H1 (cell line): ENCODE measurements around the gene CA10. TPM values are rescaled to one million over a fixed set of nuclear protein-coding genes. Genes with fewer than 3 reads are reported as not detected.

Experiments used
- CTCF ChIA-PET: fragments of 300-600 bp; sonication (Branson Sonifier 250); formaldehyde crosslinking; loops from one replicate; lab custom pipeline; 2021; ENCODE audit not compliant: partially characterized antibody; lab: Charles Lee
- POLR2A ChIA-PET: fragments of 300-600 bp; sonication (Branson Sonifier 250); formaldehyde crosslinking; loops from one replicate; lab custom pipeline; 2021; ENCODE audit warnings: inconsistent platforms; ENCODE audit not compliant: partially characterized antibody; lab: Charles Lee
- DNase-seq, 2 experiments: peaks; one replicate each; pipeline versions ENCODE4 v3.0.0 to v3.0.0-alpha.2; 2010 to 2022; ENCODE audit warnings: low spot score in 2 of 2, low read depth in 1 of 2, mixed read lengths in 1 of 2
- FAIRE-seq: peaks from 2 replicates; lab custom pipeline; 2011; peaks lifted over from hg19 to GRCh38; lab: Jason Lieb, UNC
- H2AFZ ChIP-seq: 2 replicates; pipeline ENCODE4 v1.8.1; 2012; ENCODE audit warnings: low read length, inconsistent platforms
- H2AK5ac ChIP-seq: 2 replicates; pipeline ENCODE4 v1.6.1; 2013; ENCODE audit warnings: low read depth, low read length
- H2BK120ac ChIP-seq: replicated peaks from 2 replicates; pipeline ENCODE3; 2013; ENCODE audit warnings: low read depth, low read length, inconsistent platforms
- H2BK12ac ChIP-seq: 2 replicates; pipeline ENCODE4 v1.6.1; 2013; ENCODE audit warnings: low read depth, low read length
- H2BK15ac ChIP-seq: 2 replicates; pipeline ENCODE4 v1.6.1; 2013; ENCODE audit warnings: low read length
- H2BK20ac ChIP-seq: 2 replicates; pipeline ENCODE4 v1.6.1; 2013; ENCODE audit warnings: low read length
- H2BK5ac ChIP-seq: 2 replicates; pipeline ENCODE4 v1.6.1; 2013; ENCODE audit warnings: low read depth, low read length
- H3K14ac ChIP-seq: 2 replicates; pipeline ENCODE4 v1.6.1; 2013; ENCODE audit warnings: inconsistent platforms; ENCODE audit not compliant: insufficient read length
- H3K18ac ChIP-seq: 2 replicates; pipeline ENCODE4 v1.6.1; 2013; ENCODE audit warnings: low read length; ENCODE audit errors: extremely low read depth
- H3K23ac ChIP-seq: 2 replicates; pipeline ENCODE4 v1.6.1; 2013; ENCODE audit warnings: inconsistent platforms; ENCODE audit not compliant: insufficient read length
- H3K23me2 ChIP-seq: 2 replicates; pipeline ENCODE4 v1.6.1; 2013; ENCODE audit warnings: low read depth, low read length
- H3K27ac ChIP-seq: 2 replicates; pipeline ENCODE4 v1.6.1; 2011; ENCODE audit warnings: low read depth, low read length, inconsistent platforms
- H3K27me3 ChIP-seq, 4 experiments: replicated peaks in 1 of 4; 1 replicate in 1 of 4; 2 replicates in 3 of 4; pipeline versions ENCODE4 v1.6.1 to v1.8.1; 2011 to 2013; ENCODE audit warnings: low read length in 3 of 4, mild to moderate bottlenecking in 3 of 4, inconsistent platforms in 2 of 4, mixed read lengths in 2 of 4, moderate library complexity in 1 of 4; ENCODE audit not compliant: control insufficient read depth in 3 of 4, insufficient read depth in 3 of 4; ENCODE audit errors: extremely low read depth in 1 of 4
- H3K36me3 ChIP-seq, 4 experiments: 2 replicates each; pipeline versions ENCODE4 v1.6.1 to v1.8.1; 2011 to 2013; ENCODE audit warnings: mild to moderate bottlenecking in 4 of 4, low read length in 3 of 4, moderate library complexity in 2 of 4, control low read depth in 1 of 4, inconsistent platforms in 1 of 4; ENCODE audit not compliant: insufficient read depth in 4 of 4, control insufficient read depth in 2 of 4
- H3K4ac ChIP-seq: replicated peaks from 2 replicates; pipeline ENCODE3; 2013; ENCODE audit warnings: low read length, low read depth, mixed read lengths, inconsistent platforms; ENCODE audit not compliant: insufficient read length
- H3K4me1 ChIP-seq, 4 experiments: replicated peaks in 1 of 4; 1 replicate in 1 of 4; 2 replicates in 3 of 4; pipeline versions ENCODE4 v1.6.1 to v1.8.1; 2011 to 2013; ENCODE audit warnings: low read length in 3 of 4, inconsistent platforms in 2 of 4, mixed read lengths in 1 of 4; ENCODE audit not compliant: insufficient read depth in 4 of 4, control insufficient read depth in 3 of 4
- H3K4me2 ChIP-seq, 2 experiments: 2 replicates each; pipeline versions ENCODE4 v1.6.1 to v1.8.1; 2011 to 2013; ENCODE audit warnings: low read depth in 2 of 2, low read length in 2 of 2, control low read depth in 1 of 2, inconsistent platforms in 1 of 2, mild to moderate bottlenecking in 1 of 2; ENCODE audit not compliant: insufficient read depth in 1 of 2
- H3K4me3 ChIP-seq, 4 experiments: fragments of 200-600, 300-600 bp in 1 of 4; sonication (generic), shearing (Covaris generic), sonication (Bioruptor Twin) in 1 of 4; 2 replicates each; pipeline versions ENCODE4 v1.5.1 to v1.8.1; 2011 to 2016; ENCODE audit warnings: low read length in 4 of 4, low read depth in 3 of 4, control low read depth in 2 of 4, inconsistent platforms in 2 of 4, mild to moderate bottlenecking in 2 of 4, mixed read lengths in 1 of 4, moderate library complexity in 1 of 4; ENCODE audit not compliant: insufficient read depth in 2 of 4; ENCODE audit errors: extremely low read depth in 1 of 4
- H3K56ac ChIP-seq: replicated peaks from 2 replicates; pipeline ENCODE3; 2013; ENCODE audit warnings: low read depth, mild to moderate bottlenecking, mixed read lengths, low read length, inconsistent platforms; ENCODE audit not compliant: insufficient read length
- H3K79me1 ChIP-seq: 2 replicates; pipeline ENCODE4 v1.6.1; 2013; ENCODE audit warnings: low read depth, low read length, control low read depth
- H3K79me2 ChIP-seq, 2 experiments: 2 replicates each; pipeline versions ENCODE4 v1.6.1 to v1.8.1; 2012 to 2013; ENCODE audit warnings: low read length in 2 of 2, mild to moderate bottlenecking in 2 of 2, inconsistent platforms in 1 of 2; ENCODE audit not compliant: insufficient read depth in 2 of 2, control insufficient read depth in 1 of 2
- H3K9ac ChIP-seq, 4 experiments: replicated peaks in 1 of 4; 1 replicate in 1 of 4; 2 replicates in 3 of 4; pipeline versions ENCODE4 v1.6.1 to v1.8.1; 2011 to 2013; ENCODE audit warnings: low read depth in 3 of 4, low read length in 3 of 4, control low read depth in 2 of 4, mild to moderate bottlenecking in 2 of 4, moderate library complexity in 2 of 4, inconsistent platforms in 1 of 4; ENCODE audit errors: extremely low read depth in 1 of 4
- H3K9me3 ChIP-seq, 2 experiments: 2 replicates each; pipeline versions ENCODE4 v1.6.1 to v1.8.1; 2012 to 2013; ENCODE audit warnings: mild to moderate bottlenecking in 2 of 2, moderate library complexity in 2 of 2, control low read depth in 1 of 2, inconsistent platforms in 1 of 2, low read depth in 1 of 2, low read length in 1 of 2, mixed read lengths in 1 of 2; ENCODE audit not compliant: insufficient read depth in 2 of 2
- H4K20me1 ChIP-seq, 2 experiments: replicated peaks in 1 of 2; 2 replicates each; pipeline versions ENCODE3 to v1.8.1; 2011 to 2013; ENCODE audit warnings: inconsistent platforms in 2 of 2, low read length in 2 of 2, mild to moderate bottlenecking in 1 of 2; ENCODE audit not compliant: insufficient read depth in 2 of 2, control insufficient read depth in 1 of 2
- H4K5ac ChIP-seq: 2 replicates; pipeline ENCODE4 v1.6.1; 2013; ENCODE audit warnings: low read length, low read depth, mixed read lengths, inconsistent platforms; ENCODE audit not compliant: insufficient read length
- H4K8ac ChIP-seq: 2 replicates; pipeline ENCODE4 v1.8.0; 2013; ENCODE audit warnings: mild to moderate bottlenecking, moderate library complexity, low read length, inconsistent platforms; ENCODE audit not compliant: insufficient read depth; ENCODE audit errors: extremely low read depth
- H4K91ac ChIP-seq: replicated peaks from 2 replicates; pipeline ENCODE3; 2013; ENCODE audit warnings: low read length, mixed read lengths, inconsistent platforms; ENCODE audit not compliant: insufficient read length
- EGR1 ChIP-seq: IDR thresholded peaks from 2 replicates; pipeline ENCODE4 v1.6.1; 2011; ENCODE audit warnings: low read depth, low read length, borderline replicate concordance
- JUN ChIP-seq: IDR thresholded peaks from 2 replicates; pipeline ENCODE4 v1.6.1; 2011; ENCODE audit warnings: low read depth, mild to moderate bottlenecking, improper control_type of control experiment, low read length
- POLR2A ChIP-seq, 2 experiments: IDR thresholded peaks; 1 replicate in 1 of 2; 2 replicates in 1 of 2; pipeline ENCODE4 v1.6.1; 2011; ENCODE audit warnings: low read depth in 2 of 2, low read length in 2 of 2, mild to moderate bottlenecking in 2 of 2; ENCODE audit errors: control extremely low read depth in 1 of 2
- SIRT6 ChIP-seq: IDR thresholded peaks from one replicate; pipeline ENCODE4 v1.7.1; 2012; ENCODE audit warnings: low read length, inconsistent platforms
- SP4 ChIP-seq: IDR thresholded peaks from 2 replicates; pipeline ENCODE4 v1.6.1; 2012; ENCODE audit warnings: low read length, inconsistent platforms
- WGBS, 2 experiments: shearing (Covaris generic) in 1 of 2; methylation state at CpG; one replicate each; pipeline versions ENCODE4 v1.1.6 to v1.1.7; 2013 to 2015; ENCODE audit warnings: low lambda C conversion rate in 2 of 2, mixed read lengths in 2 of 2, inconsistent platforms in 1 of 2, low coverage in 1 of 2, missing lambda C conversion rate in 1 of 2; ENCODE audit not compliant: insufficient replicate concordance in 2 of 2, insufficient coverage in 1 of 2, insufficient read length in 1 of 2; ENCODE audit errors: extremely low coverage in 1 of 2, missing lambda C conversion rate in 1 of 2; 5-methylcytosine and 5-hydroxymethylcytosine counted together
- polyA plus RNA-seq, 7 experiments: library from polyadenylated mRNA; depleted of rRNA in 3 of 7; stranded (reverse) in 5 of 7; unstranded in 2 of 7; fragments of >200 nt in 5 of 7; fragments of 200-250 nt in 2 of 7; gene quantifications; 1 replicate in 5 of 7; 2 replicates in 1 of 7; 4 replicates in 1 of 7; pipeline versions ENCODE4 v1.2.1 to v1.2.3, GENCODE V29; 2011 to 2013; ENCODE audit warnings: missing spikeins in 2 of 7, mixed read lengths in 2 of 7
- total RNA-seq: library from RNA; stranded (reverse); fragmentation: NEBNext Ultra II Directional; extraction: Animal tissue kit (Norgen Biotek cat#: 25700); gene quantifications from 2 replicates; pipeline ENCODE4 v1.2.1, GENCODE V29; 2021
- TF ChIP-seq, protein P1 (sequence below), 3 experiments: IDR thresholded peaks; 1 replicate in 2 of 3; 2 replicates in 1 of 3; pipeline versions ENCODE4 v1.5.1 to v1.6.1; 2011; ENCODE audit warnings: low read length in 3 of 3, mild to moderate bottlenecking in 3 of 3, inconsistent platforms in 2 of 3, low read depth in 1 of 3, moderate library complexity in 1 of 3; ENCODE audit not compliant: insufficient read depth in 1 of 3; ENCODE audit errors: control extremely low read depth in 1 of 3

The CA10 gene
- total and polyA plus RNA-seq, 2 of the 8 experiments (the other 6 are each of a cell fraction or from before 2014, with no cell fraction given): 0.60 to 0.63 TPM

DNA sequence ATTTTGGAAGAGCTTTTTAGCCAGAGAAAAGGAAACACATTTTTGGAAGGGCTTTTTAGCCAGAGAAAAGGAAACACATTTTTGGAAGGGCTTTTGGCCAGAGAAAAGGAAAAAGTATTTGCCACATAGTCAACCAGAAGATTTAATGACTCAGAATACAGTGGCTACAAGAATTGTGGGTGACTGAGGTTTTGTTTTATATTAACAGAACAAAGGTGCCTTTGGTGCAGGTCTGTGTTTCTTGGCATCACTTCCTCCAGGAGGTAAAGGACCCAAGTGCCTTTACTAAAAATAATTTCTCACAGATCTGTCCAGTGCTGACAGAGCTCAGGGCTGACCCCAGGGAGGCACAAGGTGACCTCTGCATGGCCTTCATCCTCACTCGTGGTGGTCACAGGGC is 363.1 kb downstream of the CA10 start:
- FAIRE-seq: no peak
- Histone ChIP-seq H3K56ac (no peak overlapping the region), H3K4me3 (no peak overlapping the region), H4K20me1 (no peaks in the 10 kb centered on the region), H3K79me1 (no peaks in the 10 kb centered on the region), H4K5ac (no peak overlapping the region), H3K18ac (no peak overlapping the region), H3K4me2 (no peak overlapping the region), H3K79me2 (no peaks in the 10 kb centered on the region), H3K4ac (no peak overlapping the region), H3K14ac (no peak overlapping the region), H2BK15ac (no peak overlapping the region), H3K23me2 (no peaks in the 10 kb centered on the region), H2BK120ac (no peak overlapping the region)
- DNase-seq: no peak
- CTCF ChIA-PET: interaction anchor here (0.7 to 1.0 kb wide), 2 partner anchors 63 to 65 kb away, joined by 3 to 4 read pairs; no protein-coding TSS in a partner anchor
- no peak for TF ChIP-seq SIRT6
- TF ChIP-seq JUN: no peak
- TF ChIP-seq POLR2A (IDR thresholded peaks at IDR 0.05; ENCODE audit: control extremely low read depth in 1 of 2, low read depth in 2 of 2, low read length in 2 of 2): no peak
- no peak for TF ChIP-seq SP4
- TF ChIP-seq, protein P1, sequence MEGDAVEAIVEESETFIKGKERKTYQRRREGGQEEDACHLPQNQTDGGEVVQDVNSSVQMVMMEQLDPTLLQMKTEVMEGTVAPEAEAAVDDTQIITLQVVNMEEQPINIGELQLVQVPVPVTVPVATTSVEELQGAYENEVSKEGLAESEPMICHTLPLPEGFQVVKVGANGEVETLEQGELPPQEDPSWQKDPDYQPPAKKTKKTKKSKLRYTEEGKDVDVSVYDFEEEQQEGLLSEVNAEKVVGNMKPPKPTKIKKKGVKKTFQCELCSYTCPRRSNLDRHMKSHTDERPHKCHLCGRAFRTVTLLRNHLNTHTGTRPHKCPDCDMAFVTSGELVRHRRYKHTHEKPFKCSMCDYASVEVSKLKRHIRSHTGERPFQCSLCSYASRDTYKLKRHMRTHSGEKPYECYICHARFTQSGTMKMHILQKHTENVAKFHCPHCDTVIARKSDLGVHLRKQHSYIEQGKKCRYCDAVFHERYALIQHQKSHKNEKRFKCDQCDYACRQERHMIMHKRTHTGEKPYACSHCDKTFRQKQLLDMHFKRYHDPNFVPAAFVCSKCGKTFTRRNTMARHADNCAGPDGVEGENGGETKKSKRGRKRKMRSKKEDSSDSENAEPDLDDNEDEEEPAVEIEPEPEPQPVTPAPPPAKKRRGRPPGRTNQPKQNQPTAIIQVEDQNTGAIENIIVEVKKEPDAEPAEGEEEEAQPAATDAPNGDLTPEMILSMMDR (IDR thresholded peaks at IDR 0.05; ENCODE audit: control extremely low read depth in 1 of 3, insufficient read depth in 1 of 3, low read depth in 1 of 3, low read length in 3 of 3): no peak
- TF ChIP-seq EGR1: no peak
- TF ChIP-seq, all 59 proteins: peak for 0
- Histone ChIP-seq H2BK5ac (no peak overlapping the region), H3K36me3 (no peaks in the 10 kb centered on the region), H2BK12ac (no peak overlapping the region), H3K9me3 (no peaks in the 10 kb centered on the region), H4K91ac (no peak overlapping the region), H4K8ac (no peak overlapping the region), H2BK20ac (no peak overlapping the region), H3K23ac (no peak overlapping the region), H3K27me3 (no peaks in the 10 kb centered on the region), H3K9ac (no peak overlapping the region), H3K4me1 (no peaks in the 10 kb centered on the region), H3K27ac (no peak overlapping the region), H2AFZ (no peak overlapping the region), H2AK5ac (no peak overlapping the region)
- POLR2A ChIA-PET: interaction anchor here (0.6 kb wide), 1 partner anchor 44 kb away, joined by 3 read pairs; no protein-coding TSS in a partner anchor
- WGBS, 2 experiments: 92% methylated on average over 1 of the region's 1 CpG; no CpG with 5 or more reads in 1 of the 2 experiments
